ENCODE results near the gene CKS2. TPM values are rescaled to one million over a fixed set of nuclear protein-coding genes. Genes with fewer than 3 reads are reported as not detected.

The CKS2 gene
- total RNA-seq, 4 donors from 2014 or later = 2.8 to 16.3 (median 11.2) TPM

- no peaks in the 10 kb centered on the region for H3K36me3 ChIP-seq
- TF ChIP-seq POLR2A (IDR thresholded peaks at IDR 0.05) (no peak), CTCF (IDR thresholded peaks at IDR 0.05) (no peak)
- intact Hi-C loops (cut with DNase I) = no loop called here
- no peak overlapping the region for H3K27ac ChIP-seq
- H3K4me3 ChIP-seq (replicated peaks in 1 of 3) = no peak overlapping the region
- peaks cover 7 to 29% of the 10 kb centered on the region in 2 donors for H3K4me1 ChIP-seq
- no peaks in the 10 kb centered on the region for H3K9me3 ChIP-seq
- WGBS, 2 donors = 94 to 97% methylated on average over 1 of the region's 1 CpG
- DNase-seq = no peak
- no peaks in the 10 kb centered on the region for H3K27me3 ChIP-seq
Observed at GRCh38 chr9:89314955-89315354, 4.0 kb downstream of the CKS2 start.

- no peak for DNase-seq
- H3K9me3 ChIP-seq = no peaks in the 10 kb centered on the region
- H3K4me1 ChIP-seq = peaks cover 9 to 33% of the 10 kb centered on the region in 2 donors
- no peak overlapping the region for H3K27ac ChIP-seq
- no peaks in the 10 kb centered on the region for H3K36me3 ChIP-seq
- TF ChIP-seq POLR2A (IDR thresholded peaks at IDR 0.05) (no peak), CTCF (IDR thresholded peaks at IDR 0.05) (no peak)
- intact Hi-C loops (cut with DNase I) = no loop called here
- no peak overlapping the region for H3K4me3 ChIP-seq (replicated peaks in 1 of 3)
- no peaks in the 10 kb centered on the region for H3K27me3 ChIP-seq
Observed at GRCh38 chr9:89315482-89315881, 4.5 kb downstream of the CKS2 start.

GRCh38 chr9:89317282-89317681 lies 6.3 kb downstream of the CKS2 start:
- 85 to 86% methylated on average over 4 of the region's 4 CpGs for WGBS, 2 donors
- Histone ChIP-seq H3K4me3 (replicated peaks in 1 of 3) (no peak overlapping the region), H3K27me3 (no peaks in the 10 kb centered on the region), H3K9me3 (no peaks in the 10 kb centered on the region), H3K36me3 (no peaks in the 10 kb centered on the region), H3K4me1 (peaks cover 12 to 29% of the 10 kb centered on the region in 2 donors), H3K27ac (peak overlapping the region in 1 of 3 donors; percentile 100)
- no peak for DNase-seq
- intact Hi-C loops (cut with DNase I) = no loop called here
- no peak for TF ChIP-seq POLR2A (IDR thresholded peaks at IDR 0.05)
- no peak for TF ChIP-seq CTCF (IDR thresholded peaks at IDR 0.05)

GRCh38 chr9:89318123-89319014 lies 7.4 kb downstream of the CKS2 start, which contains the start of gene SECISBP2:
Gene SECISBP2 (plus strand): TSS chr9:89318500. CDS start chr9:89318577, 77 bp downstream.
- no peaks in the 10 kb centered on the region for H3K9me3 ChIP-seq

More at GRCh38 chr9:89318123-89319014, 7.4 kb downstream of the CKS2 start, which contains the start of gene SECISBP2:
- Histone ChIP-seq H3K27ac (peak within 1 kb of the TSS; percentile 95 to 100 (median 99)), H3K36me3 (no peaks in the 10 kb centered on the region), H3K4me1 (peaks cover 12 to 27% of the 10 kb centered on the region in 2 donors), H3K4me3 (replicated peaks in 1 of 3) (peak within 1 kb of the TSS; percentile 17 to 75 (median 37)), H3K27me3 (no peaks in the 10 kb centered on the region)
- intact Hi-C loops (cut with DNase I) = no loop called here
- 0% methylated on average over 17 to 19 of the region's 91 CpGs for WGBS, 2 donors
- TF ChIP-seq CTCF (IDR thresholded peaks at IDR 0.05) (peak in 4 of 6 experiments; percentile 67 to 82 (median 73)), POLR2A (IDR thresholded peaks at IDR 0.05) (peak; percentile 93 to 98)
- DNase-seq = peak; percentile 98
